ENCODE measurements around the gene ABCB6.
A peak's percentile ranks its signal among the peaks of the same experiment; 100 is the strongest.
"Not testable (repeated sequence)": the region's sequence is repeated elsewhere in the genome, so short reads cannot be mapped to it uniquely, and the experiment has no call there.

Gene ABCB6

GRCh38 chr2:219218732-219219701, at the start of gene ABCB6:
Gene ABCB6 (minus strand): TSS chr2:219218958. CDS start chr2:219218673, 285 bp downstream.
- DNase-seq (ENCODE audit: low read depth): peak; percentile 94

GRCh38 chr2:219268294-219268693, 49.5 kb upstream of the ABCB6 start:
- no peak for DNase-seq (ENCODE audit: low read depth)

GRCh38 chr2:219266886-219267285, 48.1 kb upstream of the ABCB6 start:
- no peak for DNase-seq (ENCODE audit: low read depth)

- no peak for DNase-seq (ENCODE audit: low read depth)
Measured at GRCh38 chr2:219266232-219266631, 47.5 kb upstream of the ABCB6 start.

GRCh38 chr2:219261024-219261855, 42.5 kb upstream of the ABCB6 start:
- DNase-seq (ENCODE audit: low read depth): no peak

- not testable (repeated sequence) for DNase-seq (ENCODE audit: low read depth)
Measured at GRCh38 chr2:219258942-219259341, 40.2 kb upstream of the ABCB6 start.

- DNase-seq (ENCODE audit: low read depth): peak; percentile 29
Measured at GRCh38 chr2:219254590-219255201, 35.9 kb upstream of the ABCB6 start.

- peak; percentile 55 for DNase-seq (ENCODE audit: low read depth)
Measured at GRCh38 chr2:219253753-219254589, 35.2 kb upstream of the ABCB6 start, which contains the start of gene TUBA4A. Gene TUBA4A (minus strand): TSS chr2:219253918. CDS start chr2:219253858, 60 bp downstream.

GRCh38 chr2:219252900-219253752, 34.4 kb upstream of the ABCB6 start, which contains the start of gene TUBA4B:
Gene TUBA4B (plus strand): TSS chr2:219253243. CDS start chr2:219253408, 165 bp downstream.
- peak; percentile 69 for DNase-seq (ENCODE audit: low read depth)

- peak; percentile 26 for DNase-seq (ENCODE audit: low read depth)
Measured at GRCh38 chr2:219252570-219252899, 33.8 kb upstream of the ABCB6 start.

GRCh38 chr2:219252084-219252483, 33.3 kb upstream of the ABCB6 start:
- DNase-seq (ENCODE audit: low read depth): no peak

GRCh38 chr2:219251656-219252055, 32.9 kb upstream of the ABCB6 start:
- DNase-seq (ENCODE audit: low read depth): no peak

GRCh38 chr2:219250049-219250781, 31.5 kb upstream of the ABCB6 start:
- DNase-seq (ENCODE audit: low read depth): no peak

- peak; percentile 70 for DNase-seq (ENCODE audit: low read depth)
Measured at GRCh38 chr2:219249203-219249980, 30.6 kb upstream of the ABCB6 start.

GRCh38 chr2:219248845-219249202, 30.1 kb upstream of the ABCB6 start:
- DNase-seq (ENCODE audit: low read depth): no peak

GRCh38 chr2:219247678-219248642, 29.2 kb upstream of the ABCB6 start:
- DNase-seq (ENCODE audit: low read depth): no peak

- DNase-seq (ENCODE audit: low read depth): no peak
Measured at GRCh38 chr2:219246559-219246958, 27.8 kb upstream of the ABCB6 start.

GRCh38 chr2:219245899-219246230, 27.1 kb upstream of the ABCB6 start:
- DNase-seq (ENCODE audit: low read depth): no peak
